ENCODE data around the gene RASSF8.

The RASSF8 gene

GRCh38 chr12:26016516-26016915 is 58.0 kb downstream of the RASSF8 start:
- no peak for TF ChIP-seq CTCF (conservative IDR thresholded peaks at IDR 0.05; ENCODE audit: control insufficient read depth, insufficient read depth, low read depth, low read length)
- H3K4me3 ChIP-seq (ENCODE audit: control insufficient read depth, low read depth, low read length) = no peak overlapping the region
- no peak for DNase-seq (ENCODE audit: low read depth)

DNA sequence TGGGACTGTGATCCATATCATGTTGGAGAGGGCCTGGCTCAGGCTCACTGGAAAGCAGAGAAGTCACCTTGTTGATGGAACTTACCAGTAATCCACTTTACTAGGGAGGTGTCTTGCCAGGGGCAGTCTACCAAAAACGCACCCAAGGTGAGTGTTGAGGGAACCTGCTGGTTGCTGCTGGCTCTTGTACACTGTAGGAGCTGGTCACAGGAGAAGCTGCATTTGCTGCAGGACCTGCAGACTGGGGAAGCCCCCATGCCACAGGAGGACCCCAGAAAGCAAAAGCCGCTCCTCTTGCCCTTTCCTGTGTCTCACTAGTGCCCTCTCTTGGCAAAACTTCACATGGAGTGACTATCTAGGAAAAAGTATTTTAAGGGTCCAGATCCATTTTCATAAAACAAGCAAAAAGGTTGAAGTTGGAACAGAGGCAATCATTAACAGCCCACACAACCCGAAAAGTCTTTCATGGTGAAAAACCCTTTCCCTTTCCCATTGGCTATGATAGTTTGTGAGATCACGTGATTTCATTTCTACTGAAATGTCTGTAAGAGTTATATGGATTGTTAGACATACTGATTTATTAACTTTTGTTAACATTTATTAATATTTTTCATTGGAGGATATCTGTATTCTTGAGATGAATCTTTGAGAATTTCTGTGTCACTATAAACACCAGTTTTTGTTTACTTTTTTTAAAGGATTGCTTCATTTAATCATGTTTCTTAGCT is 59.2 kb downstream of the RASSF8 start:
- peak; percentile 70 for TF ChIP-seq CTCF (conservative IDR thresholded peaks at IDR 0.05; ENCODE audit: control insufficient read depth, insufficient read depth, low read depth, low read length)
- peak; percentile 53 for DNase-seq (ENCODE audit: low read depth)
- no peak overlapping the region for H3K4me3 ChIP-seq (ENCODE audit: control insufficient read depth, low read depth, low read length)

DNA sequence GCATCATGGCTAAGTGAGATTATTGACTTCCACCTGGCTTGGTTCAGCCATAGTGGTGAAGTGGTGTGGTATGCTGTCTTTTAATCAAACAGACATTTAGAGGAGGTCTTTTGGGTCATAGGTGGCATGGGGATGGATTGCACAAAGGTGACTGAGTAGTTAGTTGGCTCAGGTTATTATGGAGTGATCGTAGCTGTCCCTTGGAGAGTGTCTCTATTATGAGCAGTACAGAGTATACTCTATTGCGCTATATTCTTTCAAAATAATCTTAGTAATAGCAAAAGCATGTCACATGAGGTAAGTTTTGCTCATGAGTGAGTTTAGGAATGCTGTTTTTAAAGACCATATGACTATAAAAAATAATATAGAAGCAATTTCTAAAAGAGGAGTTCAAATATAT is 60.4 kb downstream of the RASSF8 start:
- TF ChIP-seq CTCF (conservative IDR thresholded peaks at IDR 0.05; ENCODE audit: control insufficient read depth, insufficient read depth, low read depth, low read length) = no peak
- peak; percentile 71 for DNase-seq (ENCODE audit: low read depth)
- no peak overlapping the region for H3K4me3 ChIP-seq (ENCODE audit: control insufficient read depth, low read depth, low read length)

- H3K4me3 ChIP-seq (ENCODE audit: control insufficient read depth, low read depth, low read length) = no peak overlapping the region
- no peak for TF ChIP-seq CTCF (conservative IDR thresholded peaks at IDR 0.05; ENCODE audit: control insufficient read depth, insufficient read depth, low read depth, low read length)
- no peak for DNase-seq (ENCODE audit: low read depth)
Observed at GRCh38 chr12:26021534-26021933, 63.1 kb downstream of the RASSF8 start.

- no peak for DNase-seq (ENCODE audit: low read depth)
- H3K4me3 ChIP-seq (ENCODE audit: control insufficient read depth, low read depth, low read length) = no peak overlapping the region
- TF ChIP-seq CTCF (conservative IDR thresholded peaks at IDR 0.05; ENCODE audit: control insufficient read depth, insufficient read depth, low read depth, low read length) = no peak
Observed at GRCh38 chr12:26022043-26022442, 63.6 kb downstream of the RASSF8 start.

DNA sequence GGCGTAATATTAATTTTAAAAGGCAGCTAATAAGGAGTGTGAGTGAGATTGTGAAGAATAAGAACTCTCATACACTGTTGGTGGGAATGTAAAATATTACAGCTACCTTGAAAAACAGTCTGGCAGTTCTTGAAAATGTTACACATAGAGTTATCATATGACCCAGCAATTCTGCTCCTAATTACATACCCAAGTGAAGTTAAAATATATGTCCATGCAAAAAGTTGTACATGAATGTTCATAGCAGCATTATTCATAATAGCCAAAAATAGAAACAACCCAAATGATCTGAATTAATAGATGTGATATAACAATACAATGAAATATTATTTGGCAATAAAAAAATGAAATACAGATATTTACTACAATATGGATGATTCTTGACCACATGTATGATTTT is 68.2 kb downstream of the RASSF8 start:
- DNase-seq (ENCODE audit: low read depth) = no peak
- no peak for TF ChIP-seq CTCF (conservative IDR thresholded peaks at IDR 0.05; ENCODE audit: control insufficient read depth, insufficient read depth, low read depth, low read length)
- H3K4me3 ChIP-seq (ENCODE audit: control insufficient read depth, low read depth, low read length) = no peak overlapping the region

DNA sequence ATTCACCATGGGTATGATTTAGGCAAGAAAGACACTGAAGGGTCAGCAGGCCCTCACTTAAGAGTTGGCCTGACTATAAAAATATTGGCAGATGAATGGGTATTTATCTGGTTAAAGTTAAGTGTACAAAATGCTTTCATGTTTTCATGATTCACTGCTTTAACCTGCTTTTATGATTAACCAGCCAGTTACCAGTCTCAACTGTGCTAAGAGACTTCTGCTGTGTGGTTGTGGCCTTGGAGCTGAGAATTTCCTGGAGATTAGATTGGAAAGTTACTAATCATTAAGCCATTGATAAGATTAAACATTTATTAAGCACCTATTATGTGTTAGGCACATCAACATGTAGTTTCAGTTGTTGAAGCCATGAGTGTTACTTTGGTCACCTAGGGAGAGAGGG is 68.9 kb downstream of the RASSF8 start:
- TF ChIP-seq CTCF (conservative IDR thresholded peaks at IDR 0.05; ENCODE audit: control insufficient read depth, insufficient read depth, low read depth, low read length) = no peak
- no peak overlapping the region for H3K4me3 ChIP-seq (ENCODE audit: control insufficient read depth, low read depth, low read length)
- DNase-seq (ENCODE audit: low read depth) = no peak

All from fibroblast of mammary gland (primary cell).